IMR-90 (cell line): ENCODE results near the gene STIM1. TPM values are rescaled to one million over a fixed set of nuclear protein-coding genes. Genes with fewer than 3 reads are reported as not detected.

Source experiments
- ATAC-seq: fragments of 200-7000 bp; cut with Tn5 transposase; 2 replicates; pipeline ENCODE4 v1.9.1; 2020; ENCODE audit warnings: low read depth, mild to moderate bottlenecking, moderate library complexity
- BruUV-seq: library from RNA; stranded (reverse); fragments of 400-500 nt; replicated peaks from 2 replicates; lab custom pipeline; 2021; lab: Mats Ljungman, UMichigan
- CTCF ChIA-PET: fragments of 300-600 bp; formaldehyde crosslinking; extraction: SDS; loops from one replicate; lab custom pipeline; 2021; ENCODE audit warnings: antibody characterized with exemption; lab: Yijun Ruan, JAX
- POLR2A ChIA-PET: fragments of 300-600 bp; sonication (Branson Sonifier 250); formaldehyde crosslinking; loops from one replicate; lab custom pipeline; 2022; ENCODE audit warnings: antibody characterized with exemption; ENCODE audit not compliant: unreplicated experiment; lab: Charles Lee
- DNase-seq: peaks from one replicate; pipeline ENCODE4 v3.0.0; 2013
- H2AFZ ChIP-seq: replicated peaks from 2 replicates; pipeline ENCODE3; 2013; ENCODE audit warnings: low read length, mild to moderate bottlenecking; ENCODE audit not compliant: poor library complexity
- H2AK5ac ChIP-seq: 2 replicates; pipeline ENCODE4 v1.6.1; 2013; ENCODE audit warnings: low read depth, low read length, inconsistent platforms
- H2AK9ac ChIP-seq: replicated peaks from 2 replicates; pipeline ENCODE3; 2013; ENCODE audit warnings: mild to moderate bottlenecking, low read depth, low read length, moderate library complexity; ENCODE audit not compliant: poor library complexity
- H2BK120ac ChIP-seq: 2 replicates; pipeline ENCODE4 v1.6.1; 2013; ENCODE audit warnings: low read depth, low read length, inconsistent platforms
- H2BK15ac ChIP-seq: 3 replicates; pipeline ENCODE4 v1.6.1; 2013; ENCODE audit warnings: low read depth, low read length, inconsistent platforms
- H2BK20ac ChIP-seq: 2 replicates; pipeline ENCODE4 v1.6.1; 2013; ENCODE audit warnings: low read depth, mild to moderate bottlenecking, inconsistent platforms, low read length, moderate library complexity
- H2BK5ac ChIP-seq: 2 replicates; pipeline ENCODE4 v1.6.1; 2013; ENCODE audit warnings: mild to moderate bottlenecking, low read depth, low read length, inconsistent platforms; ENCODE audit not compliant: poor library complexity, severe bottlenecking
- H3K14ac ChIP-seq: replicated peaks from 2 replicates; pipeline ENCODE4 v1.6.1; 2013; ENCODE audit warnings: low read depth, low read length, inconsistent platforms
- H3K18ac ChIP-seq: 2 replicates; pipeline ENCODE4 v1.6.1; 2013; ENCODE audit warnings: low read depth, low read length, control low read depth
- H3K23ac ChIP-seq: 2 replicates; pipeline ENCODE4 v1.6.1; 2013; ENCODE audit warnings: low read depth, low read length, inconsistent platforms
- H3K27ac ChIP-seq: 2 replicates; pipeline ENCODE4 v1.5.1; 2013; ENCODE audit warnings: mild to moderate bottlenecking, control low read depth, low read length; ENCODE audit not compliant: insufficient read depth
- H3K27me3 ChIP-seq: 2 replicates; pipeline ENCODE4 v1.6.1; 2013; ENCODE audit warnings: low read length; ENCODE audit not compliant: control insufficient read depth, insufficient read depth
- H3K36me3 ChIP-seq: 2 replicates; pipeline ENCODE4 v1.6.1; 2013; ENCODE audit warnings: low read length, mixed read lengths; ENCODE audit not compliant: control insufficient read depth, insufficient read depth
- H3K4ac ChIP-seq: 2 replicates; pipeline ENCODE4 v1.6.1; 2013; ENCODE audit warnings: low read depth, low read length, inconsistent platforms
- H3K4me1 ChIP-seq: 2 replicates; pipeline ENCODE4 v1.6.1; 2013; ENCODE audit warnings: low read length, mixed read lengths; ENCODE audit not compliant: control insufficient read depth, insufficient read depth
- H3K4me2 ChIP-seq: 2 replicates; pipeline ENCODE4 v1.6.1; 2013; ENCODE audit warnings: low read depth, mild to moderate bottlenecking, control low read depth, low read length, moderate library complexity
- H3K4me3 ChIP-seq: 2 replicates; pipeline ENCODE4 v1.5.1; 2013; ENCODE audit warnings: low read depth, mild to moderate bottlenecking, control low read depth, low read length, moderate library complexity; ENCODE audit not compliant: insufficient read depth
- H3K56ac ChIP-seq: 2 replicates; pipeline ENCODE4 v1.6.1; 2013; ENCODE audit warnings: low read length, inconsistent platforms; ENCODE audit not compliant: insufficient read depth; ENCODE audit errors: extremely low read depth
- H3K79me1 ChIP-seq, 2 experiments: 2 replicates each; pipeline ENCODE4 v1.6.1; 2013; ENCODE audit warnings: low read length in 2 of 2, inconsistent platforms in 1 of 2, low read depth in 1 of 2
- H3K9ac ChIP-seq: 2 replicates; pipeline ENCODE4 v1.6.1; 2013; ENCODE audit warnings: low read depth, low read length, control low read depth
- H3K9me1 ChIP-seq: 2 replicates; pipeline ENCODE4 v1.6.1; 2013; ENCODE audit warnings: low read length, inconsistent platforms; ENCODE audit not compliant: insufficient read depth
- H3K9me3 ChIP-seq: 2 replicates; pipeline ENCODE4 v1.6.1; 2013; ENCODE audit warnings: low read length; ENCODE audit not compliant: control insufficient read depth, insufficient read depth
- H4K20me1 ChIP-seq: 2 replicates; pipeline ENCODE4 v1.6.1; 2013; ENCODE audit warnings: low read length, inconsistent platforms; ENCODE audit not compliant: insufficient read depth
- H4K5ac ChIP-seq: 2 replicates; pipeline ENCODE4 v1.6.1; 2013; ENCODE audit warnings: mild to moderate bottlenecking, low read depth, low read length, control low read depth
- H4K8ac ChIP-seq, 2 experiments: 2 replicates each; pipeline ENCODE4 v1.6.1; 2013; ENCODE audit warnings: low read depth in 2 of 2, low read length in 2 of 2, control low read depth in 1 of 2, inconsistent platforms in 1 of 2
- H4K91ac ChIP-seq: 2 replicates; pipeline ENCODE4 v1.6.1; 2013; ENCODE audit warnings: low read depth, low read length, inconsistent platforms; ENCODE audit not compliant: insufficient read depth
- WGBS, 2 experiments: methylation state at CpG; one replicate each; pipeline versions ENCODE4 v1.1.5 to v1.1.7; 2013; ENCODE audit warnings: missing lambda C conversion rate in 2 of 2; ENCODE audit not compliant: insufficient read length in 1 of 2; ENCODE audit errors: extremely low coverage in 2 of 2; 5-methylcytosine and 5-hydroxymethylcytosine counted together
- dilution Hi-C: fragments of 300-500 bp; cut with HindIII; formaldehyde crosslinking; loops from one replicate; pipeline ENCODE4 v1.14.3; 2018; ENCODE audit warnings: low sequenced_read_pairs; ENCODE audit not compliant: unreplicated experiment
- in situ Hi-C: fragments of 300-500 bp; cut with MboI; formaldehyde crosslinking; loops from 3 replicates; pipeline ENCODE4 v1.14.3; 2019; ENCODE audit warnings: low sequenced_read_pairs, inconsistent platforms, mixed read lengths
- intact Hi-C: fragments of 100-400 bp; cut with micrococcal nuclease; formaldehyde crosslinking; loops from 2 replicates; pipeline ENCODE4 v1.10.0; 2022
- polyA plus RNA-seq, 3 experiments: library from polyadenylated mRNA; depleted of rRNA; stranded (reverse); fragments of >200 nt; gene quantifications; 2 replicates each; pipeline ENCODE4 v1.2.3, GENCODE V29; 2012; ENCODE audit warnings: low replicate concordance in 1 of 3
- total RNA-seq: library from RNA; depleted of rRNA; stranded (reverse); fragments of >200 nt; gene quantifications from 2 replicates; pipeline ENCODE4 v1.2.3, GENCODE V29; 2012
- TF ChIP-seq, protein P1 (sequence below): fragments of 150-350 bp; IDR thresholded peaks from 2 replicates; pipeline ENCODE4 v1.6.1; 2016; ENCODE audit warnings: low read depth, mild to moderate bottlenecking, low read length, moderate library complexity, borderline replicate concordance
- TF ChIP-seq, protein P2 (sequence below): conservative IDR thresholded peaks from 2 replicates; pipeline ENCODE4 v1.5.1; 2012; ENCODE audit warnings: mild to moderate bottlenecking, low read depth, low read length, improper control_type of control experiment

Gene STIM1
- total and polyA plus RNA-seq, 2 of the 4 experiments (the other 2 are of a cell fraction), result 17.9 to 23.0 TPM

DNA sequence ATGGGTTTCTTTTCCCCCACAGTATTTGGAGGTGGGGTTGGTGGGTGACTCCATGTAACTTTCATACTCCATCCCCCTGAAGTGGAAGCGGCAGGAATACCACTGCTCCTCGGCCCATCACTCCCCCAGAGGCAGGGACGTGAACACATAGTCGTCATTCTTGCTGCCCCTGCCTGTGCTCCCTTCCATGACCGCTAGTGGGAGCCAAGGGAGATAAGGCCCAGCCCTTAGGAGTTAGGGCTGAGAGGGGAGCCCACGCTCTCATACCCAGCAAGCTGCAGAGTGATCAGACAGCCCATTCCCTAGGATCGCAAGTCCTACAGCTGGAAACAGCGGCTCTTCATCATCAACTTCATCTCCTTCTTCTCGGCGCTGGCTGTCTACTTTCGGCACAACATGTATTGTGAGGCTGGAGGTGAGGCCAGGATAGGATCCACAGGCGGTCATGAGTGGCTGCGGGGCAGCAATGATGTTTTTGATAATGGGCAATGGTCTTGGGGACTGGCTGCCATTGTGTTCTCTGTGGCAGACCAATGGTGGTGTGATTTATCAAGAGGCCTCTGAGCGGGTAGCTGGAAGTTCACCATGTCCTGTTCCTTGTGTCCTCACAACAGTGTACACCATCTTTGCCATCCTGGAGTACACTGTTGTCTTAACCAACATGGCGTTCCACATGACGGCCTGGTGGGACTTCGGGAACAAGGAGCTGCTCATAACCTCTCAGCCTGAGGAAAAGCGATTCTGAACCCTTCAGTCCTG lies 30.6 kb upstream of the STIM1 start:
- intact Hi-C loops, result no loop called here
- H2AK9ac ChIP-seq, result peak overlapping the region; percentile 23
- H3K18ac ChIP-seq, result no peak overlapping the region
- CTCF ChIA-PET, result interaction anchor here (0.8 kb wide), 1 partner anchor 17 kb away, joined by 4 read pairs; no protein-coding TSS in a partner anchor
- ATAC-seq, result peak; percentile 59; the same call in 1 of the 2 replicates
- dilution Hi-C loops, result no loop called here
- POLR2A ChIA-PET, result no interaction called here
- no TSS peak for BruUV-seq
- H3K4ac ChIP-seq, result no peak overlapping the region
- H3K27ac ChIP-seq, result no peak overlapping the region
- H4K91ac ChIP-seq, result no peak overlapping the region
- in situ Hi-C loops, result no loop called here
- H2AK5ac ChIP-seq, result no peak overlapping the region
- H3K9me1 ChIP-seq, result peaks cover 21% of the 10 kb centered on the region; the same call in 1 of the 2 replicates
- no peak overlapping the region for H3K4me2 ChIP-seq
- no peak overlapping the region for H4K8ac ChIP-seq
- no peak overlapping the region for H4K5ac ChIP-seq
- DNase-seq, result no peak
- H3K79me1 ChIP-seq, result peaks cover 13 to 35% of the 10 kb centered on the region in 2 experiments
- peaks cover 18% of the 10 kb centered on the region; the same call in 1 of the 2 replicates for H4K20me1 ChIP-seq
- no peak overlapping the region for H2AFZ ChIP-seq
- no peak overlapping the region for H2BK5ac ChIP-seq
- no peak overlapping the region for H3K9ac ChIP-seq
- peaks cover 38% of the 10 kb centered on the region for H3K36me3 ChIP-seq
- no peak overlapping the region for H2BK120ac ChIP-seq
- H2BK15ac ChIP-seq, result no peak overlapping the region
- H3K4me1 ChIP-seq, result peaks cover 4% of the 10 kb centered on the region
- H3K14ac ChIP-seq, result no peak overlapping the region
- H3K27me3 ChIP-seq, result no peaks in the 10 kb centered on the region
- H3K23ac ChIP-seq, result no peak overlapping the region
- no peaks in the 10 kb centered on the region for H3K9me3 ChIP-seq
- H3K4me3 ChIP-seq, result no peak overlapping the region
- no peak overlapping the region for H2BK20ac ChIP-seq
- 95% methylated on average over 4 of the region's 18 CpGs; no CpG with 5 or more reads in 1 of the 2 experiments for WGBS, 2 experiments
- no peak overlapping the region for H3K56ac ChIP-seq
- TF ChIP-seq, protein P1, sequence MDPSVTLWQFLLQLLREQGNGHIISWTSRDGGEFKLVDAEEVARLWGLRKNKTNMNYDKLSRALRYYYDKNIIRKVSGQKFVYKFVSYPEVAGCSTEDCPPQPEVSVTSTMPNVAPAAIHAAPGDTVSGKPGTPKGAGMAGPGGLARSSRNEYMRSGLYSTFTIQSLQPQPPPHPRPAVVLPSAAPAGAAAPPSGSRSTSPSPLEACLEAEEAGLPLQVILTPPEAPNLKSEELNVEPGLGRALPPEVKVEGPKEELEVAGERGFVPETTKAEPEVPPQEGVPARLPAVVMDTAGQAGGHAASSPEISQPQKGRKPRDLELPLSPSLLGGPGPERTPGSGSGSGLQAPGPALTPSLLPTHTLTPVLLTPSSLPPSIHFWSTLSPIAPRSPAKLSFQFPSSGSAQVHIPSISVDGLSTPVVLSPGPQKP, result no peak
- TF ChIP-seq, protein P2, sequence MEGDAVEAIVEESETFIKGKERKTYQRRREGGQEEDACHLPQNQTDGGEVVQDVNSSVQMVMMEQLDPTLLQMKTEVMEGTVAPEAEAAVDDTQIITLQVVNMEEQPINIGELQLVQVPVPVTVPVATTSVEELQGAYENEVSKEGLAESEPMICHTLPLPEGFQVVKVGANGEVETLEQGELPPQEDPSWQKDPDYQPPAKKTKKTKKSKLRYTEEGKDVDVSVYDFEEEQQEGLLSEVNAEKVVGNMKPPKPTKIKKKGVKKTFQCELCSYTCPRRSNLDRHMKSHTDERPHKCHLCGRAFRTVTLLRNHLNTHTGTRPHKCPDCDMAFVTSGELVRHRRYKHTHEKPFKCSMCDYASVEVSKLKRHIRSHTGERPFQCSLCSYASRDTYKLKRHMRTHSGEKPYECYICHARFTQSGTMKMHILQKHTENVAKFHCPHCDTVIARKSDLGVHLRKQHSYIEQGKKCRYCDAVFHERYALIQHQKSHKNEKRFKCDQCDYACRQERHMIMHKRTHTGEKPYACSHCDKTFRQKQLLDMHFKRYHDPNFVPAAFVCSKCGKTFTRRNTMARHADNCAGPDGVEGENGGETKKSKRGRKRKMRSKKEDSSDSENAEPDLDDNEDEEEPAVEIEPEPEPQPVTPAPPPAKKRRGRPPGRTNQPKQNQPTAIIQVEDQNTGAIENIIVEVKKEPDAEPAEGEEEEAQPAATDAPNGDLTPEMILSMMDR, result peak; percentile 47
